ENCODE data around the gene HHATL.

The HHATL gene

DNA sequence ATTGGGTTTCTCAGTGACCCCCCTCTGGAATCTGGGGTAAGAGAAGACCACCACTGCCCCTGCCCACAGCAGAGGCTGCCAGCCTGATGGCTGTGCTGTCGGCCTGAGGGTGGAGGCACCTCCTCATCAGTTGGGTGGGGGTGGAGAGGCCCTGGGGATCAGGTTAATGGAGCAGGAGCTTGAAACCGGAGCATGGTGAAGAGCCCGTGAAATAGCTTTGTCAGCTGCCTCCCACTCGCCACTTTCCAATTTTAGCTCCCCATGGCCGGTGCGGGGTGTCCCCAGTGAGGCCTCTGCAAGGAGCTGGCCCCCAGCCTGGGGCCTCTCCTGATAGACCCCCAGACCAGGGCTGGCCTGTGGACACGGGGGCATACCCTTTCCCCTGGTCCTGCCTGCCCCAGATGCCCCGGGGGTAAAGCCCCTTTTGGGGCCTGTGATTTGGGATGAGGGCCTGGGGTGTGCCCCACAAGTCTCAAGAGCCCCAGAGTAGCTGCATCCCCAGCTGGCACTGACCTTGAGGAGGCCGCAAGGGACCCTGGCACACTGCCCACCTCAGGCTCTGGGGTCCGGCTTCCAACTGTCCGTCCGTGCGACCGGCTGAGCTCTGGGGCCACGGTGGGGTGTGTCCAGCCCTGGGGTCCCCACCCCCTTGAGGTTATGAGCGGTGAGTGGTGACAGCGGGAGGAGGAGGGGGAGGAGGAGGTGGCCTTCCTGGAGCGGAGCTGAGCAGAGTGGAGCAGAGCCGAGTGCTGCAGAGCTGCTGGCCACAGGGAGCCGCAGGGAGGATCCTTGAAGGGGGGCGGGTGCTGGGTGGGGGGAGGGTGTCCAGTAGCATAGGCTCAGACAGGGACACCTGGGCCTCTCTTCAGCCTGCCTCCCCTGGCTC, at the start of gene HHATL:
Gene HHATL (minus strand): TSS at position 733 of the 886 bp plus-strand sequence. CDS start 1,972 bp downstream, outside the sequence.
- H3K4me1 ChIP-seq (ENCODE audit: insufficient read depth, low read length) = no peaks in the 10 kb centered on the region
- H3K4me3 ChIP-seq (ENCODE audit: low read length) = no peak within 1 kb of the TSS
- H3K27me3 ChIP-seq (ENCODE audit: insufficient read depth, low read length) = peaks cover 46% of the 10 kb centered on the region
- no peaks in the 10 kb centered on the region for H3K36me3 ChIP-seq (ENCODE audit: insufficient read depth, low read length)
- no peaks in the 10 kb centered on the region for H3K9me3 ChIP-seq (ENCODE audit: low read length)
- no peak within 1 kb of the TSS for H2AFZ ChIP-seq (ENCODE audit: low read depth, low read length)

DNA sequence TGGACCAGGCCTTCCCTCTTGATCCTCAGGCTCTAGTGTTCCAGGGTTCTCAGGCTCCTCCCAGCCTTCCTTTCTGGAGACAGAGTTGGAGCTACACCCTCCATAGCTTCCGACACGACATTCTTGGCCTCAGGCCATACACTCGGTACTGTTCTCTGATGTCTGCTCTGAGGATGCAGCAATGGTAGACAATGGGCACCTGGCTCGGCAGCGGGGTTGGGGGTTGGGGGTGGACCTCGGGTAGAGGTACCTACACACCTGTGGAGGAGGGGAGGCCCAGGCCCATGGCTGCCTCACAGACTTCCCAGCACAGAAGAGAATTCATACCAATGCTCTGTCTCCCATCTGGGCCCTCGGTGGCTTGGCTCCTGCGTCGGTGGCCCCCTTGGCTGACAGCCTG, 49.0 kb upstream of the HHATL start:
- no peak overlapping the region for H2AFZ ChIP-seq (ENCODE audit: low read depth, low read length)
- H3K4me3 ChIP-seq (ENCODE audit: low read length) = no peak overlapping the region
- H3K36me3 ChIP-seq (ENCODE audit: insufficient read depth, low read length) = no peaks in the 10 kb centered on the region
- H3K9me3 ChIP-seq (ENCODE audit: low read length) = no peaks in the 10 kb centered on the region
- no peaks in the 10 kb centered on the region for H3K27me3 ChIP-seq (ENCODE audit: insufficient read depth, low read length)
- H3K4me1 ChIP-seq (ENCODE audit: insufficient read depth, low read length) = no peaks in the 10 kb centered on the region

- Histone ChIP-seq H3K27me3 (ENCODE audit: insufficient read depth, low read length) (no peaks in the 10 kb centered on the region), H3K4me1 (ENCODE audit: insufficient read depth, low read length) (no peaks in the 10 kb centered on the region), H2AFZ (ENCODE audit: low read depth, low read length) (no peak overlapping the region), H3K36me3 (ENCODE audit: insufficient read depth, low read length) (no peaks in the 10 kb centered on the region), H3K9me3 (ENCODE audit: low read length) (no peaks in the 10 kb centered on the region), H3K4me3 (ENCODE audit: low read length) (no peak overlapping the region)
Measured at GRCh38 chr3:42750834-42751233, 48.2 kb upstream of the HHATL start.

DNA sequence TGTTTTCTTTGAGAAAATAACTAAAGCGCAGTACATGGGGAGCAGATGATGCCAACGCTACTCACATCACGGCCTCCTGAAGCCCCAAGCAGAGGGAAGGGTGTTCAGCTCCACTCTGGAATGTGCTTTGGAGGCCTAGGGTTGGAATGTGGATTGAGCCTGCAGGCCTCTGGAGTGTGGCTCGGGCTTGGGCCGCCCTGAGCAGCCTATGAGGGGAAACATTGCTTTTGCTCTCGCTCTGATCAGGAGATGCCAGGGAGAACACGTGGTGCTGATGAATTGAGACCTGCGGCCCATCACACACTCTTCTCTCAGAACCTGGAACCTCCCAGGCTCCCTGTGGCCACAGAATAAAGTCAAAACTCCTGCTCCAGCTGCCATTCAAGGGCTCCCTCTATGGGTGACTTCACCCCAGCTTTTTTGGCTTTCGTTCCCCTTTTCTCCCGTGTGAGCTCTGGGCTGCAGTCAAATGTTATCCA, 47.2 kb upstream of the HHATL start:
- Histone ChIP-seq H3K36me3 (ENCODE audit: insufficient read depth, low read length) (no peaks in the 10 kb centered on the region), H2AFZ (ENCODE audit: low read depth, low read length) (no peak overlapping the region), H3K9me3 (ENCODE audit: low read length) (no peaks in the 10 kb centered on the region), H3K27me3 (ENCODE audit: insufficient read depth, low read length) (no peaks in the 10 kb centered on the region), H3K4me3 (ENCODE audit: low read length) (no peak overlapping the region), H3K4me1 (ENCODE audit: insufficient read depth, low read length) (no peaks in the 10 kb centered on the region)

DNA sequence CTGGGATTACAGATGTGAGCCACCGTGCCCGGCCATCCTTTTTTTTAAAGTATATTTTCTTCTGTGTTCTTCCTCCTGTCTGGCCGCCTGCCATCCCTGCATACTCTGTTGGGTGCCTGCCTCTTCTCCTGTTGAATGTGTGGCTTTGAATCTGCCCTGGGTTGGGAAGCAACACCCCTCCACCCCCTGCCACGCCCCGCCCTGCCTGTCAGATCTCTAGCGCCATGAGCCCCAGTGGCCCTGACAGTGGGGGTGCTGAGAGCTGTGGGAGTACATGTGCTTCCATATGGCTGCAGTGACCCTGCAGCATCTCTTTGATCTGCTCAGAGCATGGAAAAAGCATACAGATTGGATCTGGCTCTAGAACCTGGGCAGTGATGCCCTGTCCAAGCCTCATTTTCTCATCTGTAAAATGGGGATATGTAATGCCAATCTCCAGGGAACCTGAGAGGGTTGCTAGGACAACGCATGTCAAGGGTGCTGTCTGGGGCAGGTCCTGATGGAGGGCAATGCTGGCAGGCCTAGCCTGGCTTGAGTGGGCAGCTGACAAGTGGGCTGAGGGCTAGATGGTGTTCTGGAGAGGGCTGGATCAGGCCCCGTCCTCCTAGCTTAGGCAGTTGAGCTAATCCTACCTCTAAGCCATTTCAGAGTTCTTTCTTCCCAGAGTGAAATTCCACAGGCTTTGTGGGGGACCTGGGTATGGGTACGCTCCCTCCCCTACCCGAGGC, 46.6 kb upstream of the HHATL start:
- Histone ChIP-seq H3K27me3 (ENCODE audit: insufficient read depth, low read length) (no peaks in the 10 kb centered on the region), H3K9me3 (ENCODE audit: low read length) (no peaks in the 10 kb centered on the region), H3K36me3 (ENCODE audit: insufficient read depth, low read length) (no peaks in the 10 kb centered on the region), H2AFZ (ENCODE audit: low read depth, low read length) (no peak overlapping the region), H3K4me1 (ENCODE audit: insufficient read depth, low read length) (no peaks in the 10 kb centered on the region), H3K4me3 (ENCODE audit: low read length) (no peak overlapping the region)

GRCh38 chr3:42747581-42747980, 45.0 kb upstream of the HHATL start:
- Histone ChIP-seq H3K4me3 (ENCODE audit: low read length) (no peak overlapping the region), H3K36me3 (ENCODE audit: insufficient read depth, low read length) (no peaks in the 10 kb centered on the region), H3K9me3 (ENCODE audit: low read length) (no peaks in the 10 kb centered on the region), H2AFZ (ENCODE audit: low read depth, low read length) (no peak overlapping the region), H3K27me3 (ENCODE audit: insufficient read depth, low read length) (no peaks in the 10 kb centered on the region), H3K4me1 (ENCODE audit: insufficient read depth, low read length) (no peaks in the 10 kb centered on the region)

DNA sequence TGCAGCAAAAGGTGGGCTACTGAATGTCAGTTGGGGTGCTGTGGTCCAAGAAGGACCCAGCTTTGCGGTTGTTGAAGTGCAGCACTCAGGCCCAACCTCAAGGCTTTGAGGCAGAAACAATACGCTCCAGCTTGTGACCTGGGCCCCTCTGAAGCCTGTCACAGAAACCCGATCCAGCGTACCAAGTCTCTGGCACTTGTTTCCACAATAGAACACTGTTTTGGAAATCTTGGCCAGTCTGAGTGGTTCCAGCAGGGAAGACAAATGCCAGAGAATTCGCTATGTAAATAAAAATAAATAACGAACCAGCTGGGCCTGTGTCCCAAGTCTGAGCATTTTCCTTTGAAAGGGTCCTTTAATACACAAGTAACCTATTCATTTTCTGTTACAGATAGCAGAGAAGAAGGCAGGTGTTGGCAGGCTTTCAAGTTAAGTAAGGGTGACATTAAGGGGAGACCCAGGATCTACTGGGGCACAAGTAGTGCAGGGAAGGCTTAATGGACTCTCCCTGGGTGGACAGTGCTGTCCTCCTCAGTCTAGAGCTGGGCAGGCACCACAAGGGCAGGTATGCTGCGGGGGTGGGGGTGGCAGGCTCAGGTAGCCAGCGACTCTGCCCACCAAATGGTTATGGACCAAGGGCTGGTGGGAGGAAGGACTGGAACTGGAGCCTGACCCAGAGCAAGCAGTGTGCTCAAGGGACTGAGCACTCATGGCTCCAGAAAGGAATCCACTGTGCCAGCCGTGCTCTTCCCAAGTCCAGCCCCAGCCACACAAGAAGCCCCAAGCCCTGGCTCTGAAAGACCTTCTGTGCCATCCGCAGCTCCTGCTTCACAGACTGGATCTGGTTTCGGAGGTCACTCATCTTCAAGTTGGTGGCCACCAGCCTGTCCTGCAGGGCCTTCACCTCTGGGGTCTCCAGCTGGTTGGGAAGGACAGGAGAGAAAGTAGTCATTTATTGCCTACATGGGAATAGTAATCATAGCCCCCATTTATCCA, 44.2 kb upstream of the HHATL start:
- no peaks in the 10 kb centered on the region for H3K27me3 ChIP-seq (ENCODE audit: insufficient read depth, low read length)
- no peak overlapping the region for H3K4me3 ChIP-seq (ENCODE audit: low read length)
- no peaks in the 10 kb centered on the region for H3K9me3 ChIP-seq (ENCODE audit: low read length)
- no peak overlapping the region for H2AFZ ChIP-seq (ENCODE audit: low read depth, low read length)
- no peaks in the 10 kb centered on the region for H3K36me3 ChIP-seq (ENCODE audit: insufficient read depth, low read length)
- no peaks in the 10 kb centered on the region for H3K4me1 ChIP-seq (ENCODE audit: insufficient read depth, low read length)

- H3K4me3 ChIP-seq (ENCODE audit: low read length) = no peak overlapping the region
- H3K27me3 ChIP-seq (ENCODE audit: insufficient read depth, low read length) = no peaks in the 10 kb centered on the region
- H3K9me3 ChIP-seq (ENCODE audit: low read length) = no peaks in the 10 kb centered on the region
- H2AFZ ChIP-seq (ENCODE audit: low read depth, low read length) = no peak overlapping the region
- no peaks in the 10 kb centered on the region for H3K36me3 ChIP-seq (ENCODE audit: insufficient read depth, low read length)
- no peaks in the 10 kb centered on the region for H3K4me1 ChIP-seq (ENCODE audit: insufficient read depth, low read length)
Measured at GRCh38 chr3:42745776-42746454, 43.3 kb upstream of the HHATL start.

GRCh38 chr3:42745291-42745745, 42.7 kb upstream of the HHATL start:
- H3K4me3 ChIP-seq (ENCODE audit: low read length) = no peak overlapping the region
- no peaks in the 10 kb centered on the region for H3K9me3 ChIP-seq (ENCODE audit: low read length)

DNA sequence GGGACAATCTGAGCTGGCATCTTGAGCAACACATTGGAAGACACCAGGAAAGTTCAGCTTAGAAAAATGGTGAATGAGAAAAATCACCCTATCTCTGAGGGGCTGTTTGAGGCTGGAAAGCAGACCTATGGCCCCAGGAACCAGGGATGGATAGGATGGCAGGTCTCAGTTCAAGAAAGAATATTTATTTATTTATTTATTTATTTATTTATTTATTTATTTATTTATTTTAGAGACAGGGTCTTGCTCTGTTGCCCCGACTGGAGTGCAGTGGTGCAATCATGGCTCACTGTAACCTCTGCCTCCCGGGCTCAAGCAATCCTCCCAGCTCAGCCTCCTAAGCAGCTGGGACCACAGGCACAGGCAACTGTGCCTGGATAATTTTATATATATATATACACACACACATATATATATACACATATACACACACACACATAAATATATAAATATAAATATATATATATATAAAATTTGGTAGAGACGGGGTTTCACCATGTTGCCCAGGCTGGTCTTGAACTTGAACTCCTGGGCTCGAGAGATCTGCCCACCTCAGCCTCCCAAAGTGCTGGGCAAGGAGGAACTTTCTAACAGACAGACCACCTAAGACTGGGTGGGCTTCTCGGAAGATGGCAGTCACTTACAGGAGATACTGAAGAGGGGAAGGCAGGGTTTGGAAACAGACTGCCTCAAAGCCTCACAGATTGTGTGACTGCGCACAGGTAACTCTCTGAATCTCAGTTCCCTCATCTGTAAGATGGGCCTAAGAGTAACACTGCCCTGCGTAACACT, 40.8 kb upstream of the HHATL start:
- Histone ChIP-seq H3K9me3 (ENCODE audit: low read length) (no peaks in the 10 kb centered on the region), H3K4me3 (ENCODE audit: low read length) (no peak overlapping the region), H2AFZ (ENCODE audit: low read depth, low read length) (no peak overlapping the region), H3K27me3 (ENCODE audit: insufficient read depth, low read length) (no peaks in the 10 kb centered on the region), H3K4me1 (ENCODE audit: insufficient read depth, low read length) (no peaks in the 10 kb centered on the region), H3K36me3 (ENCODE audit: insufficient read depth, low read length) (no peaks in the 10 kb centered on the region)

More at GRCh38 chr3:42745291-42745745, 42.7 kb upstream of the HHATL start:
- Histone ChIP-seq H3K36me3 (ENCODE audit: insufficient read depth, low read length) (no peaks in the 10 kb centered on the region), H3K4me1 (ENCODE audit: insufficient read depth, low read length) (no peaks in the 10 kb centered on the region), H2AFZ (ENCODE audit: low read depth, low read length) (no peak overlapping the region), H3K27me3 (ENCODE audit: insufficient read depth, low read length) (no peaks in the 10 kb centered on the region)

GRCh38 chr3:42742688-42743087, 40.1 kb upstream of the HHATL start:
- no peaks in the 10 kb centered on the region for H3K4me1 ChIP-seq (ENCODE audit: insufficient read depth, low read length)
- H3K9me3 ChIP-seq (ENCODE audit: low read length) = no peaks in the 10 kb centered on the region
- no peaks in the 10 kb centered on the region for H3K36me3 ChIP-seq (ENCODE audit: insufficient read depth, low read length)
- H3K27me3 ChIP-seq (ENCODE audit: insufficient read depth, low read length) = no peaks in the 10 kb centered on the region
- no peak overlapping the region for H3K4me3 ChIP-seq (ENCODE audit: low read length)
- H2AFZ ChIP-seq (ENCODE audit: low read depth, low read length) = no peak overlapping the region
